A673 (cell line): ENCODE results near the gene PRAF2. TPM values are rescaled to one million over a fixed set of nuclear protein-coding genes. Genes with fewer than 3 reads are reported as not detected.

ENCODE experiments used
- BruUV-seq: library from RNA; stranded (reverse); fragments of 400-500 nt; replicated peaks from 2 replicates; lab custom pipeline; 2021; lab: Mats Ljungman, UMichigan
- CTCF ChIA-PET: fragments of 300-600 bp; sonication (Branson Sonifier 250); formaldehyde crosslinking; loops from one replicate; lab custom pipeline; 2022; ENCODE audit warnings: antibody characterized with exemption; lab: Charles Lee
- POLR2A ChIA-PET: fragments of 300-600 bp; sonication (Branson Sonifier 250); formaldehyde crosslinking; loops from one replicate; lab custom pipeline; 2022; ENCODE audit warnings: antibody characterized with exemption; ENCODE audit not compliant: low non-redundant PET; lab: Charles Lee
- DNase-seq: peaks from one replicate; pipeline ENCODE4 v3.0.0-alpha.2; 2015; ENCODE audit warnings: low spot score
- H3K27ac ChIP-seq: fragments of 200-600 bp; sonication (generic); 2 replicates; pipeline ENCODE4 v1.5.1; 2016; ENCODE audit warnings: mixed run types, low read depth, mild to moderate bottlenecking, mixed read lengths, antibody characterized with exemption, low read length; ENCODE audit not compliant: poor library complexity, severe bottlenecking
- H3K27me3 ChIP-seq: fragments of 200-600 bp; sonication (generic); replicated peaks from 2 replicates; pipeline ENCODE4 v1.6.1; 2017; ENCODE audit warnings: mixed run types, low read depth, mild to moderate bottlenecking, mixed read lengths, antibody characterized with exemption, low read length; ENCODE audit not compliant: insufficient read depth, poor library complexity
- H3K36me3 ChIP-seq: fragments of 200-600 bp; sonication (generic); 2 replicates; pipeline ENCODE4 v1.6.1; 2016; ENCODE audit warnings: mixed run types, mild to moderate bottlenecking, mixed read lengths, antibody characterized with exemption, low read length; ENCODE audit not compliant: insufficient read depth, poor library complexity, severe bottlenecking
- H3K4me1 ChIP-seq: fragments of 200-600 bp; sonication (generic); 2 replicates; pipeline ENCODE4 v1.6.1; 2017; ENCODE audit warnings: mixed run types, mild to moderate bottlenecking, mixed read lengths, antibody characterized with exemption, low read length; ENCODE audit not compliant: insufficient read depth, poor library complexity, severe bottlenecking
- H3K4me3 ChIP-seq: fragments of 200-600 bp; sonication (generic); 2 replicates; pipeline ENCODE4 v1.5.1; 2016; ENCODE audit warnings: low read depth, mixed run types, mild to moderate bottlenecking, mixed read lengths, low read length; ENCODE audit not compliant: poor library complexity, severe bottlenecking
- H3K9me3 ChIP-seq: fragments of 200-600 bp; sonication (generic); 2 replicates; pipeline ENCODE4 v1.6.1; 2016; ENCODE audit warnings: mixed run types, low read depth, mild to moderate bottlenecking, mixed read lengths, antibody characterized with exemption, low read length; ENCODE audit not compliant: poor library complexity, severe bottlenecking
- EZH2 ChIP-seq: fragments of 200-600 bp; sonication (generic); IDR thresholded peaks from 2 replicates; pipeline ENCODE4 v1.6.1; 2017; ENCODE audit warnings: borderline replicate concordance, low read depth, mild to moderate bottlenecking, mixed read lengths, antibody characterized with exemption, low read length; ENCODE audit not compliant: poor library complexity, severe bottlenecking
- intact Hi-C: fragments of 100-400 bp; cut with micrococcal nuclease; formaldehyde crosslinking; loops from one replicate; pipeline ENCODE4 v1.10.0; 2022; ENCODE audit not compliant: unreplicated experiment
- total RNA-seq: library from RNA; stranded (reverse); gene quantifications from 2 replicates; pipeline ENCODE4 v1.2.3, GENCODE V29; 2021
- TF ChIP-seq, protein P1 (sequence below): fragments of 300-800, 200-600 bp; sonication (generic); conservative IDR thresholded peaks from 2 replicates; pipeline ENCODE4 v1.5.1; 2017; ENCODE audit warnings: low read depth, mild to moderate bottlenecking, antibody characterized with exemption, low read length, moderate library complexity, mixed read lengths

The PRAF2 gene
- total RNA-seq, 1 experiment from 2014 or later: 21.3 TPM

DNA sequence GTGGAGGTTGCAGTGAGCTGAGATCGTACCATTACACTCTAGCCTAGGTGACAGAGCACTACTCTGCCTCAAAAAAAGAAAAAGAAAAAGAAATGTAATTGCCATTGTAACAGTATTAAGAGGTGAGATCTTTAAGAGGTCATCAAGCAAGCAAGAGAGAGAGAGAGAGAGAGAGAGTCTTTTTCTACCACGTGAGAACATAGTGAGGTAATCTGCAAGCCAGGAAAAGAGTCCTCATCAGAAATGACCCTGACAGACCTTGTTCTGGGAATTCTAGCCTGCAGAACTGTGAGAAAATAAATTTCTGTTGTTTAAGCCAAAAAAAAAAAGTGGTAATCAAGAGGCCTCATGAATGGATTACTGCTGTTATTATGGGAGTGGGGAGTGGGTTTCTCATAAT, 34.8 kb upstream of the PRAF2 start:
- Histone ChIP-seq H3K4me1 (no peaks in the 10 kb centered on the region), H3K4me3 (no peak overlapping the region), H3K36me3 (peaks cover 1% of the 10 kb centered on the region), H3K27ac (no peak overlapping the region), H3K27me3 (no peaks in the 10 kb centered on the region), H3K9me3 (no peaks in the 10 kb centered on the region)
- DNase-seq: no peak
- intact Hi-C loops: no loop called here
- BruUV-seq: no TSS peak
- no peak for TF ChIP-seq EZH2
- TF ChIP-seq, protein P1, sequence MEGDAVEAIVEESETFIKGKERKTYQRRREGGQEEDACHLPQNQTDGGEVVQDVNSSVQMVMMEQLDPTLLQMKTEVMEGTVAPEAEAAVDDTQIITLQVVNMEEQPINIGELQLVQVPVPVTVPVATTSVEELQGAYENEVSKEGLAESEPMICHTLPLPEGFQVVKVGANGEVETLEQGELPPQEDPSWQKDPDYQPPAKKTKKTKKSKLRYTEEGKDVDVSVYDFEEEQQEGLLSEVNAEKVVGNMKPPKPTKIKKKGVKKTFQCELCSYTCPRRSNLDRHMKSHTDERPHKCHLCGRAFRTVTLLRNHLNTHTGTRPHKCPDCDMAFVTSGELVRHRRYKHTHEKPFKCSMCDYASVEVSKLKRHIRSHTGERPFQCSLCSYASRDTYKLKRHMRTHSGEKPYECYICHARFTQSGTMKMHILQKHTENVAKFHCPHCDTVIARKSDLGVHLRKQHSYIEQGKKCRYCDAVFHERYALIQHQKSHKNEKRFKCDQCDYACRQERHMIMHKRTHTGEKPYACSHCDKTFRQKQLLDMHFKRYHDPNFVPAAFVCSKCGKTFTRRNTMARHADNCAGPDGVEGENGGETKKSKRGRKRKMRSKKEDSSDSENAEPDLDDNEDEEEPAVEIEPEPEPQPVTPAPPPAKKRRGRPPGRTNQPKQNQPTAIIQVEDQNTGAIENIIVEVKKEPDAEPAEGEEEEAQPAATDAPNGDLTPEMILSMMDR: no peak
- CTCF ChIA-PET: no interaction called here
- POLR2A ChIA-PET: no interaction called here

DNA sequence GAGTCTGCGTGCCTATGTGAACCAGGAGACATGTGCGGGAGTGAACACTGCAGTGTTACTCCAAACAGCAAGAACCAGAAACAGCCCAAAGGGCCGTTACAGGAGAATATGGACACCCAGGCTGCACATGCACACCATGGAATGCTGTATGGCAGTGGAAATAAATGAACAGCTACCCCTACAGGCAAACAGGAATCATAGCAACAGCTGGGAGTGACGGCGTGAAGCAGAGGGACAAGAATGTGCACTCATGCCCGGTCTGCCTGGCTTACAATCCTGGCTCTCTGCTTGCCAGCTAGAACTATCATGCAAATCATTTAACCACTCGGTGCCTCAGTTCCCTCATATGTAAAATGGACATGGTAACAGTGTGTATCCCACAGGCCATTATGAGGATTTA, 33.1 kb upstream of the PRAF2 start:
- Histone ChIP-seq H3K4me1 (no peaks in the 10 kb centered on the region), H3K27me3 (no peaks in the 10 kb centered on the region), H3K36me3 (no peaks in the 10 kb centered on the region), H3K4me3 (no peak overlapping the region), H3K9me3 (no peaks in the 10 kb centered on the region), H3K27ac (no peak overlapping the region)
- intact Hi-C loops: no loop called here
- CTCF ChIA-PET: interaction anchor here (0.5 kb wide), 1 partner anchor 26 kb away, joined by 5 read pairs; no protein-coding TSS in a partner anchor
- no peak for TF ChIP-seq EZH2
- TF ChIP-seq, protein P1: peak; percentile 59
- POLR2A ChIA-PET: no interaction called here
- no TSS peak for BruUV-seq
- DNase-seq: peak; percentile 47

DNA sequence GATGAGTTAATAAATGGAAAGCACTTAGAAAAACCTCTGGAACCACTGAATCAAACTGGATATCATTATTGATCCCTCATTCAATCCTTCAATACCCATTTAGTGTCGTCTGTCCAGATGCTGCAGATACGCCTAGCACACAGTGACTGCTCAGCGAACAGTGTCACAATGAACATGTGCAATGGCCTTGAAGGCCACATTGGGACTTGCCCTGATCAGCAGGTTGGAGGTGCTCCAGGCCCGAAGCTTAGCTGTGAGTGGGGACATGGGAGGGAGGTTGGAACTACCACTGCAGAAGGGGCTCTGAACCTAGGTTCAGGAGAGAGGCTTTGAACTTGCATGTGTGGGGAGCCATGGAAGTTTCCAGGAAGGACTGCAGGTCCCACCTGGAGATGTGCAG, 32.5 kb upstream of the PRAF2 start:
- ChIA-PET CTCF (interaction anchor here (0.5 kb wide), 1 partner anchor 26 kb away, joined by 5 read pairs; no protein-coding TSS in a partner anchor), POLR2A (no interaction called here)
- BruUV-seq: no TSS peak
- Histone ChIP-seq H3K4me3 (no peak overlapping the region), H3K4me1 (no peaks in the 10 kb centered on the region), H3K27ac (no peak overlapping the region), H3K36me3 (no peaks in the 10 kb centered on the region), H3K27me3 (no peaks in the 10 kb centered on the region), H3K9me3 (no peaks in the 10 kb centered on the region)
- intact Hi-C loops: no loop called here
- no peak for DNase-seq
- TF ChIP-seq EZH2: no peak
- TF ChIP-seq, protein P1: no peak
